GM21528 (cell line): ENCODE results near the gene FBXL15.
"Not testable (repeated sequence)": the region's sequence is repeated elsewhere in the genome, so short reads cannot be mapped to it uniquely, and the experiment has no call there.

ENCODE experiments used
- ATAC-seq: cut with Tn5 transposase; IDR thresholded peaks from one replicate; pipeline ENCODE4 v1.9.1; 2021; ENCODE audit warnings: mild to moderate bottlenecking, moderate library complexity; ENCODE audit not compliant: unreplicated experiment, low FRiP score

The FBXL15 gene

DNA sequence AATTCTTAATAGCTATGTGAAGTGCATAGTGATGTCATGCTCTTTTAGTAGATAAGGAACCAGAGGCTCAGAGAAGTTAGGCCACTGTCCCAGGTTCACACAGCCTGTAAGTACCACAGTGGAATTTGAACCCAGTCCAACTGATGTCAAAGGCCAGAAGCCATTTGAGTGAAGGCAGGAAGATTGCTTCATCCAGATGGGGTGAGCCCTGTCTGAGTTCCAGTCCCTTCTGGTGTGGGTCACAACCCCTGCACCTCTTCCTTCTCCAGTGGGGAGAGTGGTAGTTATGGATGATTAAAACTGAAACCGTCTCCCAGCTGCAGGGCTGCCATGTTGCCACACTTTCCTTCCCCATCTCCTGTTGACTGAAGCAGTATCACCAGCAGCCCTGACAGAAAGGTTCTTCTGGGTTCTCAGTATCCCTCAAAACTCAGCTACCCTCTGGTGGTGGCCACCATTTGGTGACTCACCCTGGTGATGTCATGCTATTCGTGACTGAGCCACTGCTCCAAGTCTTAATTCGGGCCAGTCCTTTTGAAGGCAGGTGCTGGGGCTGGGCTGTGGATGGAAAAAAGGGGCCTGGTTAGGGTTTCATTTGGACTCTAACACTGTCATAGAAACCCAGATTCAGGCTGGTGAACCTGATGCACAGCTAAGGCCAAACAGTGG, 32.2 kb downstream of the FBXL15 start:
- no peak for ATAC-seq

DNA sequence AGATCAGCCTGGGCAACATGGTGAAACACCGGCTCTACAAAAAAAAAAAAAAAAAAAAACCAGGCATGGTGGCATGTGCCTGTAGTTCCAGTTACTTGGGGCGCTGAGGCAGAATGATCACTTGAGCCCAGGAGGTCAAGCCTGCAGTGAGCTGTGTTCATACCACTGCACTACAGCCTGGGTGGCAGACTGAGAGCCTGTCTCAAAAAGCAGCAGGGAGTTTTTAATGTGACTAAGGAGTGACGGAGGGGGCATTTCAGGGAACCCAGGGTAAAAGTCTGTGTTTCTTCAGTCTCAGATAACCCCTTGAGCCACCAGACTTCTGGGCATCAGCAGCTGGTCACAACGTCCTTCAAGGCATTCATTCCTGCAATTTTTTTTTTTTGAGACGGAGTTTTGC, 32.9 kb downstream of the FBXL15 start:
- no peak for ATAC-seq

DNA sequence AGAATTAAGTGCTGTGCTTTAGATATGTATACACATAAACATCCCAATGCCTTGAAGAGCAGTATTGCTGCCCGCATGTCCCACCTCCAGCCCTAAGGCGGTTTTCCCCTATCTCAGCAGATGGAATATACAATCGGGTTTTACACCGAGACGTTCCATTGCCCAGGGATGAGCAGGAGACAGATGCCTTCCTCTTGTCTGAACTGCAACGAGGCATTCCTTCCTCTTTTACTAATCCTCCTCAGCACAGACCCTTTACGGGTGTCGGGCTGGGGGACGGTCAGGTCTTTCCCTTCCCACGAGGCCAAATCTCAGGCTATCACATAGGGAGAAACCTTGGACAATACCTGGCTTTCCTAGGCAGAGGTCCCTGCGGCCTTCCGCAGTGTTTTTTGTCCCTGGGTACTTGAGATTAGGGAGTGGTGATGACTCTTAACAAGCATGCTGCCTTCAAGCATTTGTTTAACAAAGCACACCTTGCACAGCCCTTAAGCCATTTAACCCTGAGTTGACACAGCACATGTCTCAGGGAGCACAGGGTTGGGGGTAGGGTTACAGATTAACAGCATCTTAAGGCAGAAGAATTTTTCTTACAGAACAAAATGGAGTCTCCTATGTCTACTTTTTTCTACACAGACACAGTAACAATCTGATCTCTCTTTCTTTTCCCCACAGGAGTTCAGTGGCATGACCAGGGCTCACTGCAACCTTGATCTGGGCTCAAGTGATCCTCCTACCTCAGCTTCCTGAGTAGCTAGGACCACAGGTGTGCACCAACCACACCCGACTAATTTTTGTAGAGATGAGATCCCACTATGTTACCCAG, 34.2 kb downstream of the FBXL15 start:
- not testable (repeated sequence) for ATAC-seq

DNA sequence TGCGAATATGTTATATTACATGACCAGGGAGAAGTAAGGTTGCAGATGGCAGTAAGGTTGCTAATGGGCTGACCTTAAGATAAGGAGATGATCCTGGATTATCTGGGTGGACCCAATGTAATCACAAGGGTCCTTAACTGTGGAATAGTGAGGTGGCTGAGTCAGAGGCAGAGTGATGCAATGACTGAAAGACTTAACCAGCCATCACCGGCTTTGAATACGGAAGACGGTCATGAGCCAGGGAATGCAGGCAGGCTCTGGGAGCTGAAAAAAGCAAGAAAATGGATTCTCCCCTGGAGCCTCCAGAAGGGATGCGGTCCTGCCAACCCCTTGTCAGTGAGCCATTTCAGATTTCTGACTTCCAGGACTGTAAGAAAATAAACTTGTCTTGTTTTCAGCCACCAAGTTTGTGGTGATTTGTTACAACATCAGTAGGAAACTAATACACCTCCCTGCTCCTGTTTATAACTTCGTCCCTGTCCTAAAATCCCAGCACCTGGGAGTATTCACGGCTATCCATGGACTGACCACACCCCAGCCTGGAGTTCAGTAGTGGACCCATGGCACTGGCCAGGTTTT, 35.3 kb downstream of the FBXL15 start:
- ATAC-seq, result no peak

DNA sequence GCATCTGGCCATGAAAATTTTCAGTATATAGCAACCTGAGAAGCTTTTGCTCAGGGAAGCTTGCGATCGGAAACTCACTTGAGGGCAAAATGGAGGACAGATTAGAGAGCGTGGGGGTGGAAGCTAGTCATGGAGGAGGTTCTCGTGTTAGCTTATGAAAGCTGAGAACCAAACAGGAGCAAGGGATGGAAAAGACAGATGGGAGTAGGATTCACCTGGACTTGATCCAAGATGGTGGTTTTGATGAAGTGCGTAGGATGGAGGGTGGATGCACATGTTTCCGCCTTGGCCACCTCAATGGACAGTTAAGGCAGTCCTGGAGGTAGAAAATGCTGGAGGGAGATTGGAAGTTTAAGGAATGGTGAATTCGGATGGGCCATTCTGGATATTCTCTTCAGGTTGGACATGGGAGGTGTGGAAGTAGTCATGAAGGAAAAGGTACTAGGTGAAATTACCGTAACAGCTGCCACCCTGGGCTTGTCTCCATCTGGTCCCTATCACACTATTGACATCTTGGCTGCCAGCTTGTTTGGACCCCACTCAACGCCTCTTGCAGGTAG, 37.0 kb downstream of the FBXL15 start:
- no peak for ATAC-seq

DNA sequence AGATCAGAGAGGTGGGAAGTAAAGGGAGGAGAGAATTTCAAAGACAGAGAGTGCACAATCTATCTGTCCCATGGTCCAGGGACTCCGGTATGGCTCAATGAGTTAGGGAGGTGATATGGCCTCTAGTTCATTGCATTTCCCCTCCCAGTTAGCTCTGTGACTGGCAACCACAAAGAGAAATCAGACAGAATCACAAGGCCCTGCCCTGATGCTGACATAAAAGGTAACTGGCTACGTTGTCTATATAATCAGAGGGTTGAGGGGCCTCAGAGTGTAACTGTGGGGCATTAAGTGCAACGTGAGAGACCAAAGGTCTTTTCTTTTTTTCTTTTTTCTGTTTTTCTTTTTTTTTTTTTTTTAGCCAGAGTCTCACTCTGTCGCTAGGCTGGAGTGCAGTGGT, 38.0 kb downstream of the FBXL15 start:
- no peak for ATAC-seq

DNA sequence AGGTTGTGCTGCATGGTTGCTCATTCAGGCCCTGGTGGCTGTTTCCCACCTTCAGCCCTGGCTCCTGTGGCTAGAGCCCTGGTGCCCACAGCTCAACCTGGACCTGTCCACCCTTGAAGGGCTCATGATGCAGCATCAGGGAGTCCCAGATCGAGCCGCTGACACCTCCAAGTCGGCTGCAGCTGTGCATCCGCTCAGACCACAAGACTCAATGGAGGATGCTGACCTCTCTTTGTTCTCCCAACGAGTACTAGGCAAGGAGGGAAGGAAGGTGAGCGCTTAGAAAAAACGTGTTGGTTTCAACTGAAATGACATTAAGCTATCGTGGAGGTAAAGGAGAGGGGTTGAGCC, 40.2 kb downstream of the FBXL15 start:
- ATAC-seq, result peak; percentile 18

DNA sequence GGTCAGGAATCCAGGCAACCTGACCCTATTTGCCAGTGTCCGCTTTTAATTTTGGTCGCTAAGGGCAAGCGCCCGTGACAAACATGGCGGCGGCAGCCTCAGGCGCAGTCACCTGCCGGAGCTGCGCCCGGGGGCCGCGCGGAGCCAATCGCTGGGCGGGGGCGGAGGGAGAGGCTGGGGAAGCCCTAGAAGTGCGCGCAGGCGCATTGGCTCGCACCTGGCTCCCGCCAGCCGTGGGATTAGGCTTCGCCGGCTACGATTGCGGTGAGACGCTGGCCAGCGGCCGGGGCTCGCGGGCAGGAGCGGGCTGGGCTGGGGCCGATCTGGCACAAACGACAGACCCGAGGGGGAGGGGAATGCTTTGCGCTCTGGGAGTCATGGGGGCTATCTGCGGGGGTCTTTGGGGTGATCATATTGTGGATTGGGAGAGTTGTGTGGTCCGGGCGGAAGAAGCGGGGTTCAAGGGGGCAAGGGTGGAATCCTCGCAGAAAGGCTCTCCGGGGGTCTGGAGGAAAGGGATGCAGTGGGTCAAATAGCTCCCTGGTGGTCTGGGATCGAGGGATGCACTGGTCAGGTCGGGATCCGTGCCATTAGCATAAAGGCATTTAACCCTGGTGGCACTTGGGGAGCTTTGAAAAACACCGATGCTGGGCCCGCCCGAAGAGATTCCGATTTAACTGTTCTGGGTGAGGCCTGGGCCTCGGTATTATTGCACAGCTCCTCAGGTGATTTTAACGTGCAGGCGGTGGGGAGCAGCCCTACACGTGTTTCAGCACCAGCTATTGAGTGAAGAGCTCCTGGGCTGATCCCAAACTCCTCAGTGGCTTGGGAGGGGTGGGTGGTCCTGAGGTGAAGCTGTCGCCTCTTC, 40.8 kb downstream of the FBXL15 start:
- ATAC-seq, result peak; percentile 70

DNA sequence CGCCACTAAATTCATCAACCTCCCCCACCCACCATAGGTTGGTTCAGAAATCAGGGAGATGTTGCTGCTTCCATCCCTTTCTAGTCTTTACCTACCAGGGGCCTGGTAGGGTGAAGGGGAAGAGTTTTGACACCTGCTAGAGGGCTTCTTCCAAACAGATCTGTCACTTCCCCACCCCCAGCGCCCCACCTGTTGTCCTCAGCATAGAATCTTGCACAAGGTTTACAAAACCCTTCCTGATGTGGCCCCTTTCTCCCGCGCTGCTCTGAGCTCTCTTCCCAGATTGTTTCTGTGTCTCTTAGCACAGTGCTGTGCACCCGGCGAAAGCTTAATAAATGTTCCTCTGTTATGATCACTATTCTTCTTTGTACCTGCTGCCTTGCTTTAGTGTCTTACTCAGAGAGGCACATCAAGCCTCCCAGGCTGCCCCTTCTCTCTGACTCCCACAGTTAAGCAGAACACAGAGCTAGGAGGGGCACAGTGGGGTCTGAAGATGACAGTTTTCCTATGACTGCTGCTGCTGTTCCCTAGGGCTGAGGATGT, 41.9 kb downstream of the FBXL15 start:
- ATAC-seq, result no peak

DNA sequence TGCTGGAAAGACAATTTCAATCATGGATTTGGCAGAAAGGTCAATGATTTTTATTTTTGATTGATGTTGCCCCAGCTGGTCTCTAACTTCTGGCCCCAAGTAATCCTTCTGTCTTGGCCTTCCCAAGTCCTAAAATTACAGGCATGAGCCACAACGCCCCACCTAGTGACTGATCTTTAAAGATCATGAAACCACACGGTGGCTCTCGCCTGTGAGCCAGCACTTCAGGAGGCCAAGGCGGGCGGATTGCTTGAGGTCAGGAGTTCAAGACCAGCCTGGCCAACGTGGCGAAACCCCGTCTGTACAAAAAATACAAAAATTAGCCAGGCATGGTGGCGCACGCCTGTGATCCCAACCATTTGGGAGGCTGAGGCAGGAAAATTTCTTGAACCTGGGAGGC, 43.3 kb downstream of the FBXL15 start:
- ATAC-seq, result no peak

DNA sequence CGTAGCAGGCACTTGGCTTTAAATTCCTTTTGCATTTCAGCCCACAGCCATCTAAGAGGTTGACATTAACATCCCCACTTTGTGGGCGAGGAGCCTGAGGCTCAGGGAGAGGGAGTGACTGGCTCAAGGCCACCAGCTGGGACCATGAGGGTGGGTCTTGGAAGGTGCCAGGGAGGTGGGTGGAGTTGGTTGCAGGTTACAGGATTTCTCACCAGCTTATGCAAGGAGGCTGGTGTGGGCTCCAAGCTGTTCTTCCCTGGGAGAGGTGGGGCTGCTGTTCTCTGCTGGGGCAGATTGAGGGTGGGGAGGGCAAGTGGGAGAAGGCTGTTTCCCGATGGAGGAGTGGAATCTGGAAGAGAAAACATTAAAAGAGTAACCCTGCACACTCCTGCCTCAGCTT, 44.8 kb downstream of the FBXL15 start:
- ATAC-seq, result no peak

DNA sequence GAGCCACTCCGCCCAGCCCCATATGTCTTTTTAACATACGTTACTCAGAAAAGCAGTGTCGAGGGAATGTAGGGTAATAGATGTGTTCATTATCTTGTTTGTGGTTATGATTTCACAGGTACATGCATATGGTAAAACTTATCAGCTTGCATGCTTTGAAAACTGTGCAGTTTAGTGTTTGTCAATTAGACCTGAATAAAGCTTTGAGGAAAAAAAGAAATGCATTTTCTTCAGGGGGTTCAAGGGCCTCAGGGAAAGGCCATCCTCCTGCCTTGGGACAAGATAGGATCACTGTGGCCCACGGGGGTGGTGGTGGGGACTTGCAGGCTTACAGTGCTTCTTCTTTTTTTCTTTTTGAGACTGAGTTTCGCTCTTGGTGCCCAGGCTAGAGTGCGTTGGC, 46.7 kb downstream of the FBXL15 start:
- ATAC-seq, result no peak

DNA sequence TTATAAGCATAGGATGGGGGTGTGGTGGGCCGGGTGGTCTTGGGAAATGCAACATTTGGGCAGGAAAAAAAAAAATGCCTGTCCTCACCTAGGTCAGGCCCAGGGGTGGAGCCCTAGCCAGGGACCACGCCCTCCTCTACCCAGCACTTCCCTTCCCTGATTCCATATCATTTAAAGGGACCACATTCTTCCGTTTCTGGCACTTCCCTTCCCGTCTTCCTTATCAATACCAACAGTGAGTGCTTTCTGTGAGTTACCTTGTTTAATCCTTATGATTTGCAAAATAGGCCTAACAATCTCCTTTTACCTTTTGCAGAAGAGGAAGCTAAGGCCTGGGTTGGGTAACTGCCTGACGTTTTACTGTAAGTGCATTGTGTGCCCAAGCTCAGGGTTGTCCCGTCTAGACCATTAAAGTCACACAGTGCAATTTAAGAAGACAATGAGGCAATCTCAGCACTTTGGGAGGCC, 47.4 kb downstream of the FBXL15 start:
- no peak for ATAC-seq

DNA sequence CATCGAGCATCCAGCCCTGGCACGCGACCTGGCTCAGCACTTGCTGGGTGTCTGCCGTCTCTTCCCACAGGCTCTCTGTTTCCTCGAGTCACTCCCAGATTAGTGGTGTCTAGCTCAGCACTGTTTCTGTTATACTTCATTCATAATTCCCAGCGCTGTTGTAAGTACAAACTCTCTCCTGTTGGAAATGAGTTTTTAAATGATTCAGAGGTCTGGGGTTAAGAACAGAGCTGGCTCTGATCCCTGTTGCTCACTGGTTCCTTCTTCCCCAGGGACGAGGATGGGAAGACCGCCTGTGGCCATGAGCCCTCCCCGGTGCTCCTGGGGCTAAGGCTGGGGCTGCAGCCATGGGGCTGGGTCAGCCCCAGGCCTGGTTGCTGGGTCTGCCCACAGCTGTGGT, 48.0 kb downstream of the FBXL15 start:
- no peak for ATAC-seq

DNA sequence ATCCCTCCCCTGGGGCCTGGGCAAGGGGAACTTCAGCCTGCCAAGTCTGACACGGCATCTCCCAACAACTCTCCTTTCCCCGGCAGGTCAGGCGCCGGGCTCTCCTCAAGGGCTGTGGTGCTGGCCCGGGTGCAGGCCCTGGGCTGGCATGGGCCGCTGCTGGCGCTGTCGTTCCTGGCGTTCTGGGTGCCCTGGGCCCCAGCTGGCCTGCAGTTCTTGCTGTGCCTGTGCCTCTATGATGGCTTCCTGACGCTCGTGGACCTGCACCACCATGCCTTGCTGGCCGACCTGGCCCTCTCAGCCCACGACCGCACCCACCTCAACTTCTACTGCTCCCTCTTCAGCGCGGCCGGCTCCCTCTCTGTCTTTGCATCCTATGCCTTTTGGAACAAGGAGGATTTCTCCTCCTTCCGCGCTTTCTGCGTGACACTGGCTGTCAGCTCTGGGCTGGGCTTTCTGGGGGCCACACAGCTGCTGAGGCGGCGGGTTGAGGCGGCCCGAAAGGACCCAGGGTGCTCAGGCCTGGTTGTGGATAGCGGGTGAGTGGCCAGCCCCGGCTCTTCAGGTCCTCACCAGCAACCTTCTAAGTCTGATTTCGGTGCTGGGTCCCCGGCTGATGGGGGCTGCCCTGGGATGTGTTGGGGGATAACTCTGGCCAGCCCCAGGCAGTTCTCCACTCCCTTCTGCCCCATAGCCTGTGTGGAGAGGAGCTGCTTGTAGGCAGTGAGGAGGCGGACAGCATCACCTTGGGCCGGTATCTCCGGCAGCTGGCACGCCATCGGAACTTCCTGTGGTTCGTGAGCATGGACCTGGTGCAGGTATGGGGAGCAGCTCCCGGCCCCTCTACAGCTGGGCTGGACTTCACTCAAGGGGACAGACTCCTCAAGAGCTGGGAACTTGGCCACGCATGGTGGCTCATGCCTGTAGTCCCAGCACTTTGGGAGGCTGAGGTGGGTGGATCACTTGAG, 50.2 kb downstream of the FBXL15 start:
- no peak for ATAC-seq
